ENCODE results near the gene POLK. TPM values are rescaled to one million over a fixed set of nuclear protein-coding genes. Genes with fewer than 3 reads are reported as not detected.

The POLK gene
- total RNA-seq, 1 donor = 50.1 TPM

Small RNA genes lying within 50 kb of the gene (small RNA-seq; reads per million reads assigned to genes)
- gene RNU7-175P = not detected

Other genes with a start within 250 kb of the POLK start
- 166 and 198 TPM in 2 replicates for gene HMGCR, start 174.7 kb upstream of the POLK start, total RNA-seq
- 22.2 and 27.2 TPM in 2 replicates for gene CERT1, start 262 bp upstream of the POLK start, total RNA-seq
- gene ANKDD1B, start 99.6 kb downstream of the POLK start, total RNA-seq = under 0.01 and 0.32 TPM in 2 replicates
- 10.6 and 15.5 TPM in 2 replicates for gene POC5, start 205.5 kb downstream of the POLK start, total RNA-seq

All from fibroblast of villous mesenchyme (primary cell).